GM19240 (cell line): ENCODE results near the gene GBE1.

Source experiments
- DNase-seq: peaks from one replicate; pipeline ENCODE4 v3.0.0; 2011; ENCODE audit warnings: low spot score; ENCODE audit not compliant: insufficient read length

Gene GBE1

DNA sequence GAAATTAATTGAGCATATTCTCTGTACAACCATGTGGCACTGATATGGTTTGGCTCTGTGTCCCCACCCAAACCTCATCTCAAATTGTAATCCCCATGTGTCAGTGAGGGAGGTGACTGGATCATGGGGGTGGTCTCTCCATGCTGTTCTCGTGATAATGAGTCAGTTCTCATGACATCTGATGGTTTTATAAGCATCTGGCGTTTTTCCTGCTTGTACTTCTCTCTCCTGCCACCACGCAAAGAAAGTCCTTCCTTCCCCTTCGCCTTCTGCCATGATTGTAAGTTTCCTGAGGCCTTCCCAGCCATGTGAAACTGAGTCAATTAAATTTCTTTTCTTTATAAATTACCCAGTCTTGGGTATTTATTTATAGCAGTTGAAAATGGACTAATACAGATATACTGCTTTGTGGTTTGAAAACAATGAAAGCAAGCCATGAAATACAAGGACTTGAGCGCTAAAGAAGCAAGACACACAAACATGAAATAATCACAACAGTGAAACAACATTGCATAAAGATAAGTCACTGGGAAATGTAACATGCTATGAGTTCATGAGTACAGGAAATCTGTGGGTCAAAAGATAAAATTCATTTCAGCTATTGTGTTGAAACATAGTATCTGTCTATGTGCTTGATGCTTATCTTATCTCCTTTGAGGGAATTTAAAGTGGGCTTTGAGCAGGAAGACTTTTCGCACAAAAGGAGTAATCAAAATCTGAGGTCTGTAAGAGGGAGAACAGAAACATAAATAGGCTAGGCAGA is 288.7 kb downstream of the GBE1 start:
- DNase-seq, result no peak

DNA sequence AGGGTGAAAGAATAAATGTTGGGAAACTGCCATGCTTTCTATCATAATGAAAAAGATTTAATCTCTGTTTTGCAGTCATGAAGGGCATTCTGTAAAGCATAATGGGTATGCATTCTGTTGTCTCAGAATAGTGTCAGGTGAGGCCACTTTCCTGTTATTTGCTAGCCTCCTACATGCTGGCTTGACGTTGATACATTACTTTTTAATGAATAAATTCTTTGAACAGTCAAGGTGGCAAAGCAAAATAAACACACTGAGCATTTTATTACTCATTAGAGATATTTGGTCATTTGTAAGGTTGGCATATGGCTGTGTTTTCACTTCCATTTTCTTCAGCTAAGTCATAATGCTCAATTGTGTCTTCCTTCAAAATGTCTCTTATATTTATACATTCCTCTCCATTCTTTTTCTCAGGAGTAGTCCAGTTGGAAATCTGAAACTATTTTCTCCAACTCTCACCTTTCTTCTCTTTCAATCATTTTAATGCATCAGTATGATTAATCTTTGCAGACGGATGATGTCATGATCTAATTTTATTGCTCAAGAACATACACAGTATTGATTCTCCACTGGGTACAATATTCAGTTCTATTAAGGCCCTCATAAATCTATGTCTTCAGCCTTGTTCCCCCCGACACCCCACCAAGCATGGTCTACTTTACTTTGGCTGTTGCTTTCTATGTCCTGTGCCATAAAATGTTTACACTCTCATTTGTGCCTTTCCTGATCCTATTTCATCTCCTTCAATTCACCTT is 290.7 kb downstream of the GBE1 start:
- no peak for DNase-seq

DNA sequence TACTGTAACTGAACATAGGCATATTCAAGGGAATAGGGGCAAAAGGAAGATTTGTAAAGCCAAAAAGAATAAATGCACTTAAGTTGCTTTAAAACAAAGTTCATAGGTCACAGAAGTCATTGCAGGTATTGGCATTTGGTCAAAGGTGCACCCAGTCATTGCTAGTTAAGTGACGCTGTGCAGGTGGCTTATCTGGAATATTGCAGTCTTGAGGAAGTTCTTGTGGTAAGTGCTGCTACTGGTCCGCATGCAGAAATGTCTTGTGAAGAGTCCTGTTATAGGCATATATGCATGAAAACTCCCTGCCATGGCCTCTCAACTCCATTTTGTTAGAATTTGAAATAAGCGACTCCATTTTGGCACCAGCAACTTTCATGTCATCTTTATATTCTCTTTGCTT is 293.1 kb downstream of the GBE1 start:
- no peak for DNase-seq

DNA sequence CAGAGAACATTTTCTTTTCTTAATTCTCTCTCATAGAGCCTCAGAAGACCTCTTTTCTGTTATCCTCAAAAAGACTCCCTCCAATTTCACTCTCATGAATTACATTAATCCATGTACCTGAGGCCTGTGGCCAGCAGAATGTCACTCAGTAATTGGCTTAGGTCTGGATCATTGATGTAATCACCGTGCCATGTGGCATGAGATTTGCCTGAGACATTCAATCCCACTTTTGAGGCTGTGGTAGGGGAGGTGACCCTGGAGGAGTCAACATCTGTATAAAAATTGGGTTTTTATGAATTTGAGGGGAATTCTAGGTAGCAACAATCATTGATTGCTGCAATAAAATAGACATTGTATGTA is 295.3 kb downstream of the GBE1 start:
- DNase-seq, result no peak

DNA sequence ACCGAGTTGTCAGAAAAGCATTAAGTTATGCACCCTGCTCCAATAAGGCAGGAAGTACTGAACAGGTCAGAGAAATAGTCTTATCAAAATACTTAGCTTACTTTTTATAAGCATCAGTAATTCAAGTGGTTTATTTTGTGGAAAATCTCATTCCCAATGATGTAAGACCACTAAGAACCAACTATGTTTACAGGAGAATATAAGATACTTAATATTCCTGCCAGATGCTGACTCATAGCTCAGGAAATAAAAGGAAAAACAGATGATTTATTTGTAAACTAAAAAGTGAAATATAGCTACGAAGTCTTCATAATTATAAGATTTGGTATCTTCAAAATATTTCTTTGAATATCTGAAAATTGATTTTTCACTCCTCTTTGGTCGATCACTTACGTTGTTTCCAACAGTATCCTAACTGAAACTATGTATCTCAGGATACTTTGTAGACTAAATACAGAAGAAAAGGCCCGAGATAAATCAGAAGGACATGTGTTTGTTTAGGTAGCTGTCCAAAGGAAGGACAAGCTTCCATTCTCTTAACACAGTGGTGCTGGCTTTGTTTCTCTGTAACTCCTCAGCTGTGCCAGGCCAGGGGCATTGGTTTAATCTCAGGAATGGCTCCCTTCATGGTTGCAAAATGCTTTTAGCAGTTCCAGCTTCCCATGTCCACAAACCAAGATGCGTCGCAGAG is 295.8 kb downstream of the GBE1 start:
- no peak for DNase-seq

DNA sequence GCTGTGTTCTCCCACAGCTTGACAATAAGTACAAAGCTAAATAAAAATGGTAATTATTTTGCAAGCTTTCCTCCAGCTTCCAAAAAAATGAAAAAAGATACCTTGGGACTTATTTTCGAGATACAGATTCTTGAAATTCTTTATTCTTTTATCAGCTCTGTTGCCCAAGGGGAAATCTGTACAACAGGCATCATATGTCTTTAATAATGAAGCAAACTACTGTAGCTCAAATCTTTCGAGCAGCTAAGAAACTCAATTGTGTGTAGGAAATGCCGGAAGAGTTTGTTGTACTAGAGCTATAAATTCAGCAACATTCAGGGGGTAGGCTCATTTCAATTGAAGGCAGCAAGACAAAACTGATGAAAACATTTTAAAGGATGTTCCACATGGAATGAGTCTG is 297.7 kb downstream of the GBE1 start:
- no peak for DNase-seq

DNA sequence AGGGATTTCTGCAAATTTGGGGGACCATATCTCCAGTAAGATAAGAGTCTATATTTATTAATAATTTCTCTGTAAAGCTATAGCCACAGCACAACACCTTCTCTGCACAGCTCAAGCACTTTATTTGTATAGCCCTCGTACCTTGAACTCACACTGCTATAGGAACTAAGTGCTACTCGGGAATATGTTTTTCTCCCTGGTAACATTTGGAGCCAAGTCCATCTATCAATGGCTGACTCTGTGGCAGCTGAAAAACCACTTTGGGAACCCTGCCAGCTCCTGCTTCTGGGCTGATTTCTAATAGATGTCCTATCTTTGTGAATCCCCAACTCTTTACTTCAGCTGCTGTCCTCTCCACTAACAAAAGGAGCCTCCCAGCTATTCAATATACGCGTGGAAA is 298.5 kb downstream of the GBE1 start:
- DNase-seq, result no peak

DNA sequence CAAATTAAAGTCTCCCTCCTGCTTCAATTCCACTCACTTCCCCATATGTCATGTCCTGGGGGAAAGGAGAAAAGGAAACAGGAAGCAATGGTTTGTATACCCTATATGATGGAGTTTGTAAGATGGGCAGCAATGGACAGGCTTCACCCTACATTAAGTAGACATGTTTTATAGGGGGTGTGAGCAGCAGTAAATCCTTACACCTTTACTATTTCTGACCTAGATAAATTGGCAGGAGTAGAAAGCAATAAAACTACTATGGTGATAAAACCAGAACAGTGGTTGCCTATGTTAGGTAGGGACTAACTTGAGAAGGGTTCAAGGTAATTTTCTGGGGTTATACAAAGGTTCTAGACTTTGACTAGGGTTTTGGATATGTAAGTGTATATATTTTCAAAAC is 301.7 kb downstream of the GBE1 start:
- no peak for DNase-seq

DNA sequence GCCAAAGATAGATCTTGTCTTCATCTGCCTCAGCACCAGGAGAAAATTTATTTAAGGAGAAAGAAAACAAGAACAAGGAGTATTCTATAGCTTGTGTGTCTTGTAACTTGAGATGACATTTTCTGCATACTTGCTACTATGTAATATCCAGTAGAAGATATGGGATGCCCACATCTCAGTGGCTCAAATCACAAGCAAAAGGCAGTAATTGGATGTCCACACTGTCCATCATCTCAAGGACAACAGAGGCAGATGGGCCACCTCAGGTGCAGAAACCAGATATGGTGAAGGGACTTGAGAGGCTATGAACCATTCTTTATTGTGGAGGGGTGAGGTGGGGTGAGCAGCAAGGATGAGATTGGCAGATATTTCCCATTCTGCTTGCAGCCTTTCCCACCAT is 309.0 kb downstream of the GBE1 start:
- DNase-seq, result no peak

DNA sequence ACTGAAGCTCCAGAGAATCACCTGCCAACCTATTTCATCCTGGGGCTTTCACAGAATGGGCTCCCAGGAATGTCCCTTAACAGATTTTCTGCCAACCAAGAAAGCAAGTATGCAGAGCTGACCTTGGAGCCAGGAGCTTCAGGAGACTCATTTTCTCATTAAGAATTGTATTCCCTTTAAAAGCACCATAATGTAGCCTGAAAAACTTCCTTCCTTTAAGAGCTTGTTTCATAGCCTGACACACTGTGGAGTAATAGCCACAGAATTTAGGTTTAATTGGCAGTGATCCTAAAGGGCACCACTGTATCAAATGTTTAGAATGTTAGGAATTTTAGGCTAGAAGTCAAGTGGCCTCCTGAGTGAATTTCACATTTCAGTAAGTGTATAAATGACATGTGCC is 309.8 kb downstream of the GBE1 start:
- DNase-seq, result no peak

DNA sequence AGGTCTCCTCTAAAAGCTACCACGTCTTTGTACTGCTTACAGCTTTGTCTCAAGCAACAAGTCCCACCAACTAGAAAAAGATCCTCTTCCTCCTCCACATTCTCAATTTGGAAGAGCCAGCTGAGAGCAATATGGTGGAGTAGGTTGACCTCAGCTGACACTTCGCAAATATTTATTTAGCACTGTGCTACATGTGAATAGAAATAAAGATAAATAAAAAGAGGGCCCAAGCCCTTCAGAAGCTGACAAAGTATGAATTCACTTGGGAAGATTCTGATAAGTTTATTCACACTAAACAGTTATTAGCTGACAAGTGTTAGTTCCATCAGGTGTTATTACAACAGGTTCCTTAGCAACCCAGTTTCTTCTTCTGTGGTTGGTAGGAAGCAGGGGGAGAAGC is 310.3 kb downstream of the GBE1 start:
- DNase-seq, result no peak

DNA sequence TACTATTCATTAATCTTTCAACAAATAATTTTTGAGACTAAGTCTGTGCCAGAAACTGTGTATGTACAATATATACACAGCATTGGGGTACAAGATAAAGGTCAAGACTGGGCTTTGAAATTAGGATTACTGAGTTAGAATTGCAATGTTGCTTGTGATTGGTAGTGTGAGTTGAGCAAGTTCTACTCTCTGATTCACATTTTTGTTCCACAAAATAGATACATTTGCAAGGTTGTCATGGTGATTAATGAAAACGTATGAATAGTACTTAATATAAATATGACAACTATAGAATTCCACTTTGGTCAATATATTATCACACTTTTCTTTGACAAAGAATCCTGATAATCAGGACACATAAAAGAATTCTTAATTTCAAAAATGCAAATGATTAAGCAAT is 314.6 kb downstream of the GBE1 start:
- DNase-seq, result no peak

DNA sequence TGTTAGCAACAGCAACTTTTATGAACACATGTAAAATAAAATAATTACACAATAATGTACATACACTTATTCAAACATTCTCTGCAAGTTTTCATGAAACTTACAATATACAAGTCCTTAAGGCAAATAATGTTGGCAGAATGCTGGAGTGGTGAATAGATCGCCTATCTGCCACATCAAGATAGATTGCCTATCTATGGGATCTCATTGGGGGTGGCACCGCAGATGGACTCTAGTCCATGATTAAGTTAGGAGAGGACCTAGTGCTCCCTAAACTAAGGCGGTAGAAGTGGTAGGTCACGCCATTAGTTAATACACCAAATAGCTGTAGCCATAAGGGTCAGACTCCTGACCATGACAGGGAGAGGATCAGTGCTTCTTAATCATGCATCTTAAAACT is 315.7 kb downstream of the GBE1 start:
- no peak for DNase-seq

DNA sequence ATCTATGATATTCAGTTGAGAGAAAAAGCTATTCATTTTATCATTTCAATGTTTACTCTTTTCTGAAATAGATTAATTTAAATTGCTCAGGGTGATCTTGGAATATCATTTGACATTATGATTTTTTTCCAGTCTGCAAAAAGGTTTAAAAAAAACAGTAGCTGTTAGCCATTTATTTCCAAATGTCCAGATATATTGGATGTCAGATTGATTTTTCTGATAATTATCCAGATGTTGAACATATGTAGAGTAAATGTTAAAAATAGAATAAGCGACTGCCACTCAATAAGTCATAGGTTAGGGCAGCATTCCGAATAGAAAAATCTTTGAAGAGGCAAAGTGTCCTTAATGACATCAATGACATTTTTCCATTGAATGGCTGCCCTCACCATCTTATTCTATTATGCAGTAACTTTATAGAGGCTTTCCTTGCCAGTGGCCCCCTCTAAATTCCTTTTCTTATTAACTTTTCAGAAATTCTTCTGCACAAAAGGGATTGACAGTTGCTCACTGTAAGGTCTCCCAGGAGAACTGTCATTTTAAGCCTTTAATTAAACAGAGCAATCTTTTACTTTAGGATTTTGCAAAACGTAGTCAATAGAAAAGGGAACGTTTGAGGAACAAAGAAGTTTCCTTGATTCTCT is 316.5 kb downstream of the GBE1 start:
- DNase-seq, result no peak

DNA sequence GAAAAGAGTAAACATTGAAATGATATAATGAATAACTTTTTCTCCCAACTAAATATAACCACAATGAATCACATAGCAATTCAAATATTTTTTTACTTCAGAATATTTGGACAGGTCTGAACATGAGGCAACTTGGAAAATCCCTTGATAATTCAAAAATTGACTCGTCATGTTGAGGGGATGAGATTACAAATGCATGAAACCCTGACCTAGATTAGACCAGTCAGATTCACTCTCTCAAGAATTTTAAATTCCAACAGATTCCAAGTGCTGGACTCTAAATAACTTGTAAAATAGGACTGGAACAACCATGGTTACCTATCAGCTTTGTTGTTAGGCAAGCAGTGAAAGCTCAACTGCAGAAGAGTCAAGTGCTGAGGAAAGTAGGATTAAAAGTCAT is 317.5 kb downstream of the GBE1 start:
- DNase-seq, result no peak

DNA sequence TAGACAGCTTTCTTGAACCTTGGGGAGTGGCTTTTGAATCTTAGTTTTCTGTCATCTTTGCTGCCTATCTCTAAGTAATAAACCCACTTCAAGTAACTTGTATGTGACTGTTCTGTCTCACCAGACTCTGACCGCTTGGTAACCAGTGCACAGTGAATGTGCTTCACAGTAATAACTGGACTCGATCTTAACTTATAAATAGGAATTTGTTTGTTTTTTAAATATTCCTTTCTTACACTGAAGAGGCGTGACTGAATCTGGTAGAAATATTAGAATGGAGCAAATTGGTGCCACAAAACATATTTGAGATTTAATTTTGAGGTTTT is 318.0 kb downstream of the GBE1 start:
- DNase-seq, result no peak

DNA sequence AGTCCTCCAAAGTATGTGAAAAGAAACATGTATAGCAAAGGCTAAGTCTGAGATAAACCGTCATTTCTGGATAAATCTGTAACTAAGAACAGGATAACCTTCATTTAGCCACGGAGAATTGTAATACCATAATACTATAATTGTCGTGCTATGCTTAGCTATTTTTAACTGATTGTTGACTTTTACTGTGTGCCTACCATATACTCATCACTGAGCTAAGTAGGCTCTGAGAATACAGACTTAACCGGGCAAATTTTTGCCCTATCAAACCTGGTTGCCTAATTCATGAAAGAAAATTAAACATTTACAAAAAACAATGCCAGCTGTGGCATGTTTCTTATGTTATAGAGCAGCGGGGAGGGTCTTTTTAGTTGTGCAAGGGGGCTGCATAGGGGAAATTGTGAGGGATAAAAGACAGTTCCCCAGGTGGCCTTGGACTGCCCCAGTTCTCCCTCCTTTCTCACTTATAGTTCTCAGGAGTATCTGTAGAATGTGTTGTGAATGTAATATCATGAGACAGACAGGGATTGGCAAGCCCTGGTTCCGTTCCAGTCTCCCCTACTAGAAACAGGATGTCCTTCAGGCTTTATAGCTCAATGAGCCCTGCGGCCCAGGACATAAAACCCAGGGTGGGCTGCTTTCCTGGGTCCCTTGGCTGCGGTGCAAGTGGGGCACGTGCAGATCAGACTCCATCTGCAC is 318.5 kb downstream of the GBE1 start:
- no peak for DNase-seq

DNA sequence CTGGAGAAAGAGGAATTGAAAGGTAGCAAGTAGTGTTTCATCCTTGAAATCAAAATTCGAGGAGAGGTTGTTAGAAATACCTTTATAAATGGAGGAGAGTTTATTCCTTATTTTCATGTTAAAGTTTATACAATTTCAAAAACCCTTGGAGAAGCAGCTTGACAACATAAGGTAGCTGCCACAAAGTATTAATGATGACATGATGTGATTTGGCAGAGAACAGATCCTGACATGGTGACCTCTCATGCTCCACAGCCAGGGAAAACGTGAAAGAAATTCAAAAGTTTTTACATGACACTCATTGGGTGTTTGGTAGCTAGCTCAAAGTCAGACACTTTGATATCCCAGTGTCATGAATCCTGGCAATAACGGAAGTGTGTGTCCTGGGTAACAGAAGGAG is 320.8 kb downstream of the GBE1 start:
- no peak for DNase-seq
